Thymus (tissue), 11 donors: ENCODE results near the gene LYSMD1. TPM values are rescaled to one million over a fixed set of nuclear protein-coding genes. Genes with fewer than 3 reads are reported as not detected.
A peak's percentile ranks its signal among the peaks of the same experiment; 100 is the strongest.

ENCODE experiments used
- DNase-seq, 9 donors: peaks; one replicate each; pipeline ENCODE4 v3.0.0-alpha.2; 2013; ENCODE audit warnings: low spot score in 9 of 9, low read depth in 6 of 9, missing footprints in 1 of 9
- H3K27ac ChIP-seq, 2 donors: one replicate each; pipeline ENCODE4 v1.5.1; 2013; ENCODE audit warnings: control low read depth in 1 of 2, low read depth in 1 of 2, low read length in 1 of 2, mild to moderate bottlenecking in 1 of 2, moderate library complexity in 1 of 2
- H3K27me3 ChIP-seq, 2 donors: one replicate each; pipeline ENCODE4 v1.5.1; 2013; ENCODE audit warnings: low read length in 1 of 2; ENCODE audit not compliant: control insufficient read depth in 2 of 2, insufficient read depth in 1 of 2
- H3K36me3 ChIP-seq, 2 donors: one replicate each; pipeline ENCODE4 v1.5.1; 2013; ENCODE audit warnings: low read length in 1 of 2, mild to moderate bottlenecking in 1 of 2, moderate library complexity in 1 of 2; ENCODE audit not compliant: control insufficient read depth in 2 of 2, insufficient read depth in 2 of 2
- H3K4me1 ChIP-seq, 2 donors: one replicate each; pipeline ENCODE4 v1.5.1; 2013; ENCODE audit warnings: low read length in 2 of 2; ENCODE audit not compliant: control insufficient read depth in 2 of 2, insufficient read depth in 2 of 2
- H3K4me3 ChIP-seq, 2 donors: one replicate each; pipeline ENCODE4 v1.5.1; 2013; ENCODE audit warnings: low read length in 2 of 2, control low read depth in 1 of 2, mild to moderate bottlenecking in 1 of 2
- H3K9me3 ChIP-seq, 2 donors: one replicate each; pipeline ENCODE4 v1.5.1; 2013; ENCODE audit warnings: low read length in 1 of 2, mild to moderate bottlenecking in 1 of 2; ENCODE audit not compliant: control insufficient read depth in 2 of 2, insufficient read depth in 1 of 2
- WGBS: extraction: QIAGEN DNeasy Blood & Tissue Kit; methylation state at CpG from one replicate; pipeline ENCODE4 v1.1.7; 2013; 5-methylcytosine and 5-hydroxymethylcytosine counted together
- polyA plus RNA-seq: library from polyadenylated mRNA; stranded (reverse); fragments of 200-250 nt; gene quantifications from one replicate; pipeline ENCODE4 v1.2.3, GENCODE V29; 2013
- total RNA-seq: library from RNA; stranded (reverse); fragments of 120-200 nt; gene quantifications from one replicate; pipeline ENCODE4 v1.2.4, GENCODE V29; 2013
- donor health status: healthy.

The LYSMD1 gene
- total and polyA plus RNA-seq, 2 donors, result 7.7 to 11.9 TPM

- H3K27me3 ChIP-seq, result no peaks in the 10 kb centered on the region
- no peaks in the 10 kb centered on the region for H3K9me3 ChIP-seq
- no peak overlapping the region for H3K4me3 ChIP-seq
- H3K4me1 ChIP-seq, result peaks cover 19 to 50% of the 10 kb centered on the region in 2 donors
- no peak for DNase-seq
- H3K27ac ChIP-seq, result peak overlapping the region; percentile 15 to 78
- H3K36me3 ChIP-seq, result peaks cover 21 to 44% of the 10 kb centered on the region in 2 donors
Measured at GRCh38 chr1:151159373-151159772, 6.3 kb downstream of the LYSMD1 start.

GRCh38 chr1:151158751-151159251, 6.9 kb downstream of the LYSMD1 start:
- DNase-seq, result no peak
- H3K4me3 ChIP-seq, result peak overlapping the region in 1 of 2 donors; percentile 19
- peak overlapping the region; percentile 58 to 78 for H3K27ac ChIP-seq
- peaks cover 19 to 46% of the 10 kb centered on the region in 2 donors for H3K4me1 ChIP-seq
- no peaks in the 10 kb centered on the region for H3K27me3 ChIP-seq
- WGBS, result 95% methylated on average over 22 of the region's 22 CpGs
- no peaks in the 10 kb centered on the region for H3K9me3 ChIP-seq
- peaks cover 21 to 38% of the 10 kb centered on the region in 2 donors for H3K36me3 ChIP-seq

- peak overlapping the region; percentile 58 to 78 for H3K27ac ChIP-seq
- H3K4me3 ChIP-seq, result peak overlapping the region; percentile 19 to 23
- peak in 1 of 9 donors; percentile 52 for DNase-seq
- H3K4me1 ChIP-seq, result peaks cover 19 to 46% of the 10 kb centered on the region in 2 donors
- H3K36me3 ChIP-seq, result peaks cover 21 to 38% of the 10 kb centered on the region in 2 donors
- no peaks in the 10 kb centered on the region for H3K27me3 ChIP-seq
- no peaks in the 10 kb centered on the region for H3K9me3 ChIP-seq
- 51% methylated on average over 5 of the region's 5 CpGs for WGBS
Measured at GRCh38 chr1:151158326-151158725, 7.4 kb downstream of the LYSMD1 start.

GRCh38 chr1:151157067-151157531, 8.6 kb downstream of the LYSMD1 start:
- peak in 8 of 9 donors; percentile 50 to 89 (median 72) for DNase-seq
- Histone ChIP-seq H3K36me3 (peaks cover 21 to 38% of the 10 kb centered on the region in 2 donors), H3K9me3 (no peaks in the 10 kb centered on the region), H3K27me3 (no peaks in the 10 kb centered on the region), H3K27ac (peak overlapping the region; percentile 88 to 91), H3K4me1 (peaks cover 19 to 46% of the 10 kb centered on the region in 2 donors), H3K4me3 (peak overlapping the region; percentile 61 to 73)
- 5% methylated on average over 6 of the region's 6 CpGs for WGBS

- peak in 7 of 9 donors; percentile 55 to 90 (median 75) for DNase-seq
- Histone ChIP-seq H3K27me3 (no peaks in the 10 kb centered on the region), H3K9me3 (no peaks in the 10 kb centered on the region), H3K4me3 (peak within 1 kb of the TSS; percentile 61 to 73), H3K4me1 (peaks cover 19 to 46% of the 10 kb centered on the region in 2 donors), H3K36me3 (peaks cover 17 to 34% of the 10 kb centered on the region in 2 donors), H3K27ac (peak within 1 kb of the TSS; percentile 88 to 91)
- WGBS, result 5% methylated on average over 4 of the region's 4 CpGs
Measured at GRCh38 chr1:151156515-151156819, 9.2 kb downstream of the LYSMD1 start, which contains the start of gene TNFAIP8L2. TNFAIP8L2 (plus strand) TSS chr1:151156649; CDS start chr1:151158698, 2,049 bp downstream.

- H3K27ac ChIP-seq, result no peak overlapping the region
- H3K4me1 ChIP-seq, result peaks cover 6 to 39% of the 10 kb centered on the region in 2 donors
- 98% methylated on average over 2 of the region's 2 CpGs for WGBS
- H3K9me3 ChIP-seq, result peaks cover 0 to 6% of the 10 kb centered on the region in 2 donors
- H3K4me3 ChIP-seq, result no peak overlapping the region
- H3K36me3 ChIP-seq, result no peaks in the 10 kb centered on the region
- no peak for DNase-seq
- peaks cover 0 to 21% of the 10 kb centered on the region in 2 donors for H3K27me3 ChIP-seq
Measured at GRCh38 chr1:151147665-151148064, 18.0 kb downstream of the LYSMD1 start.

GRCh38 chr1:151147132-151147503, 18.6 kb downstream of the LYSMD1 start:
- 25% methylated on average over 7 of the region's 7 CpGs for WGBS
- DNase-seq, result no peak
- Histone ChIP-seq H3K36me3 (no peaks in the 10 kb centered on the region), H3K4me1 (peaks cover 6 to 39% of the 10 kb centered on the region in 2 donors), H3K9me3 (peaks cover 0 to 6% of the 10 kb centered on the region in 2 donors), H3K27ac (no peak overlapping the region), H3K4me3 (peak overlapping the region; percentile 82 to 89), H3K27me3 (peaks cover 0 to 21% of the 10 kb centered on the region in 2 donors)

GRCh38 chr1:151146412-151147131, 19.1 kb downstream of the LYSMD1 start, which contains the start of gene SEMA6C:
SEMA6C (minus strand) TSS chr1:151146631; CDS start chr1:151142621, 4,010 bp downstream.
- peak within 1 kb of the TSS; percentile 82 to 89 for H3K4me3 ChIP-seq
- peaks cover 0 to 21% of the 10 kb centered on the region in 2 donors for H3K27me3 ChIP-seq
- H3K9me3 ChIP-seq, result peaks cover 0 to 6% of the 10 kb centered on the region in 2 donors
- H3K4me1 ChIP-seq, result peaks cover 6 to 39% of the 10 kb centered on the region in 2 donors
- no peak within 1 kb of the TSS for H3K27ac ChIP-seq
- under 1% methylated on average over 61 of the region's 61 CpGs for WGBS
- H3K36me3 ChIP-seq, result no peaks in the 10 kb centered on the region
- DNase-seq, result peak in 8 of 9 donors; percentile 61 to 91 (median 78)

GRCh38 chr1:151146072-151146411, 19.7 kb downstream of the LYSMD1 start:
- Histone ChIP-seq H3K4me1 (peaks cover 6 to 39% of the 10 kb centered on the region in 2 donors), H3K36me3 (no peaks in the 10 kb centered on the region), H3K27me3 (peaks cover 0 to 21% of the 10 kb centered on the region in 2 donors), H3K27ac (no peak overlapping the region), H3K9me3 (peaks cover 0 to 6% of the 10 kb centered on the region in 2 donors), H3K4me3 (peak overlapping the region; percentile 82 to 89)
- DNase-seq, result no peak
- 3% methylated on average over 26 of the region's 26 CpGs for WGBS
